ENCODE results near the gene TACC3. TPM values are rescaled to one million over a fixed set of nuclear protein-coding genes. Genes with fewer than 3 reads are reported as not detected.

The TACC3 gene
- total RNA-seq, 2 donors from 2014 or later = 20.6 to 99.7 TPM

GRCh38 chr4:1708581-1708980, 12.7 kb upstream of the TACC3 start:
- Histone ChIP-seq H3K4me3 (no peak overlapping the region), H3K36me3 (no peaks in the 10 kb centered on the region), H3K27me3 (no peaks in the 10 kb centered on the region), H3K9ac (ENCODE audit: low read depth in 2 of 2, low read length in 2 of 2) (no peak overlapping the region), H3K27ac (no peak overlapping the region), H3K4me1 (peaks cover 8% of the 10 kb centered on the region), H3K9me3 (no peaks in the 10 kb centered on the region)
- no peak for TF ChIP-seq CTCF (IDR thresholded peaks at IDR 0.05)
- DNase-seq = no peak
- intact Hi-C loops (cut with DNase I) = no loop called here

DNA sequence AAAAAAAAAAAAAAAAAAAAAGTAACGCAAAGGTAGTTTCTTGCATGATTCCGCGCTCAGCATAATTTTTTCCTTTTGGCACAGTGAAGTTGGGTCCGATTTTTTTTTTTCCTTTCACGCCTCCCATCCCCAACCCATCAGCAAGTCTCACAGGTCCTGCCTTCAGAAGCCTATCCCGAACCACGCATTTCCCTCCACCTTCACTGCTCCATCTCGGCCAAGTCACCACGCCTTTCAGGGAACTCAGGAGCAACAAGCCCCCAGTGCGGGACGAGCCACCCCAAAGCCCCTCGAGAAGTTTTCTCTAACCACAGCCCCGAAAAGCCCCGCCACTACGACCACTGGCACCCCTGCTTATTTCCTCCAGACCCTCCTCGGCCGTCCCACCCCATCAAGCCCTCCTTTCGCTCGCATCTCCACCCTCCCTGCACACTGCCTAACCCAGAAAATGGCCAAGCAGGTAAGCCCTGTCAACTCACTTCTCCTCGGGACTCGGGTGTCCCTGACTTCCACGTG, 10.2 kb upstream of the TACC3 start:
- DNase-seq = no peak
- peak overlapping the region; percentile 94 to 96 for H3K9ac ChIP-seq (ENCODE audit: low read depth in 2 of 2, low read length in 2 of 2)
- peaks cover 22% of the 10 kb centered on the region for H3K4me1 ChIP-seq
- no peaks in the 10 kb centered on the region for H3K9me3 ChIP-seq
- peak overlapping the region; percentile 96 for H3K4me3 ChIP-seq
- no peaks in the 10 kb centered on the region for H3K36me3 ChIP-seq
- TF ChIP-seq CTCF (IDR thresholded peaks at IDR 0.05) = no peak
- H3K27ac ChIP-seq = peak overlapping the region; percentile 99
- intact Hi-C loops (cut with DNase I) = no loop called here
- no peaks in the 10 kb centered on the region for H3K27me3 ChIP-seq

GRCh38 chr4:1711571-1712215, 9.6 kb upstream of the TACC3 start:
- H3K9ac ChIP-seq (ENCODE audit: low read depth in 2 of 2, low read length in 2 of 2) = peak overlapping the region; percentile 94 to 96
- peak overlapping the region; percentile 96 for H3K4me3 ChIP-seq
- H3K36me3 ChIP-seq = no peaks in the 10 kb centered on the region
- H3K4me1 ChIP-seq = peaks cover 22% of the 10 kb centered on the region
- peak; percentile 79 for DNase-seq
- H3K27me3 ChIP-seq = no peaks in the 10 kb centered on the region
- TF ChIP-seq CTCF (IDR thresholded peaks at IDR 0.05) = no peak
- no peaks in the 10 kb centered on the region for H3K9me3 ChIP-seq
- intact Hi-C loops (cut with DNase I) = no loop called here
- H3K27ac ChIP-seq = peak overlapping the region; percentile 99

GRCh38 chr4:1712216-1713002, 8.9 kb upstream of the TACC3 start, which contains the start of gene SLBP:
Gene SLBP (minus strand): TSS chr4:1712319. CDS start chr4:1712188, 131 bp downstream.
- intact Hi-C loops (cut with DNase I) = no loop called here
- Histone ChIP-seq H3K4me3 (peak within 1 kb of the TSS; percentile 96), H3K27me3 (no peaks in the 10 kb centered on the region), H3K36me3 (no peaks in the 10 kb centered on the region), H3K9me3 (no peaks in the 10 kb centered on the region), H3K9ac (ENCODE audit: low read depth in 2 of 2, low read length in 2 of 2) (peak within 1 kb of the TSS; percentile 94 to 96), H3K4me1 (peaks cover 22% of the 10 kb centered on the region), H3K27ac (peak within 1 kb of the TSS; percentile 99)
- TF ChIP-seq CTCF (IDR thresholded peaks at IDR 0.05) = no peak
- peak; percentile 98 for DNase-seq

DNA sequence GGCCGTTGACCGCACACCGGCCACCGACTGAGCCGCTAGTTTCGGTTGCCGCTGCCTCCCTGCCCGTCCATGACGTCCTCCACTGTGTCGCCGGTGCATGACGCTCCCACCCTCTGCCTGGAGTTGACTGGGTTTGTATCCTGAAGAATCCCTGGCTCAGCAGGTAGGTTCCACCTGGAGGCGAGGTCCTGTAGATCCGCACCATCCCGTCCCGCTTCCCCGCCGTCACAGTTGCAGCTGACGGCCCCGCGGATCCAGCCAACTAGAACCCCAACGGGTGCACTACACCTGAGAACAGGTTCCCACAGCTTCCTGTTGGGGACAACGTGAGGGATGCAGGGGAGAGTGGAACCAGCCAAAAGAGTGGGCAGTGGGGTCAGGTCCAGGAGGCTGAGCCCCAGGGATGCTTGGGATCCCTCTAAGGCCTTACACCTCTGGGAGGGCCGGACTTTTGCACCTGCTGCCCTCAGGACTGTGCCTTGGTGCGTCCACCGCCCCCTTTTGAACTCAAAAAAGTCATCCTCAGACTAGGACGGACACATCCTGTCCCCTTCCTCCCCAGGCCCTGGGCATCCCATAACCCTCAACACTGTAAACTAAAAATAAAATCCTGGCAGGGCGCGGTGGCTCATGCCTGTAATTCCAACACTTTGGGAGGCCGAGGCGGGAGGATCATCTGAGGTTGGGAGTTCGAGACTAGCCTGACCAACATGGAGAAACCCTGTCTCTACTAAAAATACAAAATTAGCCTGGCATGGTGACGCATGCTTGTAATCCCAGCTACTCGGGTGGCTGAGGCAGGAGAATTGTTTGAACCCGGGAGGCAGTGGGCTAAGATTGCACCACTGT, 8.1 kb upstream of the TACC3 start:
- H3K4me3 ChIP-seq = peak overlapping the region; percentile 96
- H3K4me1 ChIP-seq = peaks cover 22% of the 10 kb centered on the region
- peak overlapping the region; percentile 93 to 94 for H3K9ac ChIP-seq (ENCODE audit: low read depth in 2 of 2, low read length in 2 of 2)
- peak overlapping the region; percentile 99 for H3K27ac ChIP-seq
- no peaks in the 10 kb centered on the region for H3K27me3 ChIP-seq
- H3K9me3 ChIP-seq = no peaks in the 10 kb centered on the region
- DNase-seq = no peak
- intact Hi-C loops (cut with DNase I) = no loop called here
- TF ChIP-seq CTCF (IDR thresholded peaks at IDR 0.05) = no peak
- no peaks in the 10 kb centered on the region for H3K36me3 ChIP-seq
